ENCODE results near the gene B4GALT1.

B4GALT1 gene

GRCh38 chr9:33082538-33083326, 84.4 kb downstream of the B4GALT1 start:
- H3K4me3 ChIP-seq (replicated peaks in 1 of 2; ENCODE audit: low read depth in 2 of 2, low read length in 2 of 2), result no peak overlapping the region
- no peak for TF ChIP-seq CTCF (IDR thresholded peaks at IDR 0.05; ENCODE audit: low read depth, low read length)
- DNase-seq (ENCODE audit: low read depth in 2 of 2), result no peak

- TF ChIP-seq CTCF (IDR thresholded peaks at IDR 0.05; ENCODE audit: low read depth, low read length), result no peak
- no peak overlapping the region for H3K4me3 ChIP-seq (replicated peaks in 1 of 2; ENCODE audit: low read depth in 2 of 2, low read length in 2 of 2)
- no peak for DNase-seq (ENCODE audit: low read depth in 2 of 2)
These were observed 85.0 kb downstream of the B4GALT1 start for GRCh38 chr9:33082128-33082527.

- peak; percentile 94 to 95 for DNase-seq (ENCODE audit: low read depth in 2 of 2)
- H3K4me3 ChIP-seq (replicated peaks in 1 of 2; ENCODE audit: low read depth in 2 of 2, low read length in 2 of 2), result no peak overlapping the region
- TF ChIP-seq CTCF (IDR thresholded peaks at IDR 0.05; ENCODE audit: low read depth, low read length), result peak; percentile 63
These were observed 85.8 kb downstream of the B4GALT1 start for GRCh38 chr9:33081128-33081851.

- TF ChIP-seq CTCF (IDR thresholded peaks at IDR 0.05; ENCODE audit: low read depth, low read length), result no peak
- no peak overlapping the region for H3K4me3 ChIP-seq (replicated peaks in 1 of 2; ENCODE audit: low read depth in 2 of 2, low read length in 2 of 2)
- DNase-seq (ENCODE audit: low read depth in 2 of 2), result no peak
These were observed 86.6 kb downstream of the B4GALT1 start for GRCh38 chr9:33080534-33080933.

GRCh38 chr9:33076046-33077004, 90.8 kb downstream of the B4GALT1 start, which contains the start of gene SMU1:
TSS of gene SMU1 (minus strand) at chr9:33076674. CDS start at chr9:33076608, 66 bp downstream.
- DNase-seq (ENCODE audit: low read depth in 2 of 2), result peak; percentile 98
- no peak for TF ChIP-seq CTCF (IDR thresholded peaks at IDR 0.05; ENCODE audit: low read depth, low read length)
- peak within 1 kb of the TSS; percentile 87 to 92 for H3K4me3 ChIP-seq (replicated peaks in 1 of 2; ENCODE audit: low read depth in 2 of 2, low read length in 2 of 2)

GRCh38 chr9:33068991-33069390, 98.1 kb downstream of the B4GALT1 start:
- H3K4me3 ChIP-seq (replicated peaks in 1 of 2; ENCODE audit: low read depth in 2 of 2, low read length in 2 of 2), result no peak overlapping the region
- TF ChIP-seq CTCF (IDR thresholded peaks at IDR 0.05; ENCODE audit: low read depth, low read length), result no peak
- DNase-seq (ENCODE audit: low read depth in 2 of 2), result no peak
